ENCODE measurements around the gene TUSC2. TPM values are rescaled to one million over a fixed set of nuclear protein-coding genes. Genes with fewer than 3 reads are reported as not detected.

Gene TUSC2
- total and polyA plus RNA-seq, 2 of the 8 experiments (the other 6 are each of a cell fraction or from before 2014, with no cell fraction given), result 33.3 to 65.4 TPM

GRCh38 chr3:50278123-50278879 is 49.7 kb downstream of the TUSC2 start (continued):
- TF ChIP-seq RBBP5 (IDR thresholded peaks at IDR 0.05; ENCODE audit: borderline replicate concordance, low read depth, low read length) (no peak), EZH2 (IDR thresholded peaks at IDR 0.05; ENCODE audit: low read depth, low read length, severe bottlenecking) (no peak), KDM5A (IDR thresholded peaks at IDR 0.05; ENCODE audit: low read length) (no peak), SP2 (IDR thresholded peaks at IDR 0.05; ENCODE audit: low read length) (no peak), E2F6 (IDR thresholded peaks at IDR 0.05) (no peak), POLR2A (IDR thresholded peaks at IDR 0.05; ENCODE audit: control extremely low read depth in 1 of 2, low read depth in 2 of 2, low read length in 2 of 2) (no peak)
